WI38 (cell line): ENCODE results near the gene TECR.

Source experiments
- H3K4me3 ChIP-seq: 2 replicates; pipeline ENCODE4 v1.5.1; 2011; ENCODE audit warnings: low read depth, mild to moderate bottlenecking, control low read depth, low read length
- CTCF ChIP-seq: IDR thresholded peaks from 2 replicates; pipeline ENCODE4 v1.5.1; 2012; ENCODE audit warnings: low read depth, mild to moderate bottlenecking, control low read depth, low read length

Gene TECR

GRCh38 chr19:14559916-14560775 lies 30.8 kb downstream of the TECR start:
- no peak overlapping the region for H3K4me3 ChIP-seq
- no peak for TF ChIP-seq CTCF

GRCh38 chr19:14560776-14561108 lies 31.3 kb downstream of the TECR start:
- no peak for TF ChIP-seq CTCF

GRCh38 chr19:14561249-14561648 lies 31.9 kb downstream of the TECR start:
- H3K4me3 ChIP-seq: no peak overlapping the region
- no peak for TF ChIP-seq CTCF

More at GRCh38 chr19:14560776-14561108, 31.3 kb downstream of the TECR start:
- no peak overlapping the region for H3K4me3 ChIP-seq

GRCh38 chr19:14561847-14562351 lies 32.5 kb downstream of the TECR start:
- no peak for TF ChIP-seq CTCF

GRCh38 chr19:14562660-14563589 lies 33.5 kb downstream of the TECR start:
- no peak for TF ChIP-seq CTCF
- H3K4me3 ChIP-seq: no peak overlapping the region

More at GRCh38 chr19:14561847-14562351, 32.5 kb downstream of the TECR start:
- H3K4me3 ChIP-seq: no peak overlapping the region

GRCh38 chr19:14563590-14563926 lies 34.2 kb downstream of the TECR start:
- no peak for TF ChIP-seq CTCF
- H3K4me3 ChIP-seq: no peak overlapping the region
